Islet precursor cell (in vitro differentiated cells): Measurements from ENCODE around the gene TFAP2E.

Experiments used
- DNase-seq: peaks from one replicate; pipeline ENCODE4 v3.0.0-alpha.2; 2018

TFAP2E gene

DNA sequence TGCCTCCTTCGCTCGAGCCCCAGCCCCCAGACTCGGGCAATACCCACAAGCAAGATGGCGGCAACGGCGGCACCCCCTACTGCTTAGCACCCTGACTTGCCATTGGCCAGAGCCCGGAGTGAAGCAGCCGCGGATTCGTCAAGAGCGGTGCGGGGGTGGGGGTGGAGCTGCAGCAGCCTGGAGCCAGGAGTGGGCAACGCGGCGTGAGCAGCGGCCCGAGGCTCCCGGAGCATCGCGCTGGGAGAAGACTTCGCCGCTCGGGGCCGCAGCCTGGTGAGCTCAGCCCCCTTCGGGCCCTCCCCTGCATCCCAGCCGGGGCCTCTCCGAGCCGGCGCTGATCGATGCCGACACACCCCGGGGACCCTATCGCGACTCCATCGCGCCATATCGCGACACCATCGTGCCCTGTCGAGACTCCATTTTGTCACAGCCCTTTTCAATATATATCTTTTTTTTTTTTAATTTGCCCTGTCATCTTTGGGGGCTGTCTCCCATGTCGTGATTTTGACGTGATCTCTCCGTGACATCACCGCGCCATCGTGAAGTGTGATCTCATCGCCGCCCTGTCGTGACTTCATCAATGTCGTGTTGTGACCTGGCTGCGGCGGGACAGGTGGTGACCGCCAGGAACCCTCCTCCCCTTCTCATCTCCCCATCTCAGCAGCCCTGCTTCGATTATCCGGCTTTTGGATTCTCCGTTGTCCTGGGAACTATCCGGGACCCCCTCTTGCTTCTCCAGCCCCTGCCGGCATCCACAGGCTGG is 15.3 kb upstream of the TFAP2E start, which contains the start of gene NCDN:
TSS of gene NCDN (plus strand) at position 189 of the 763 bp plus-strand sequence. CDS start at position 581, 392 bp downstream.
- peak; percentile 99 for DNase-seq

DNA sequence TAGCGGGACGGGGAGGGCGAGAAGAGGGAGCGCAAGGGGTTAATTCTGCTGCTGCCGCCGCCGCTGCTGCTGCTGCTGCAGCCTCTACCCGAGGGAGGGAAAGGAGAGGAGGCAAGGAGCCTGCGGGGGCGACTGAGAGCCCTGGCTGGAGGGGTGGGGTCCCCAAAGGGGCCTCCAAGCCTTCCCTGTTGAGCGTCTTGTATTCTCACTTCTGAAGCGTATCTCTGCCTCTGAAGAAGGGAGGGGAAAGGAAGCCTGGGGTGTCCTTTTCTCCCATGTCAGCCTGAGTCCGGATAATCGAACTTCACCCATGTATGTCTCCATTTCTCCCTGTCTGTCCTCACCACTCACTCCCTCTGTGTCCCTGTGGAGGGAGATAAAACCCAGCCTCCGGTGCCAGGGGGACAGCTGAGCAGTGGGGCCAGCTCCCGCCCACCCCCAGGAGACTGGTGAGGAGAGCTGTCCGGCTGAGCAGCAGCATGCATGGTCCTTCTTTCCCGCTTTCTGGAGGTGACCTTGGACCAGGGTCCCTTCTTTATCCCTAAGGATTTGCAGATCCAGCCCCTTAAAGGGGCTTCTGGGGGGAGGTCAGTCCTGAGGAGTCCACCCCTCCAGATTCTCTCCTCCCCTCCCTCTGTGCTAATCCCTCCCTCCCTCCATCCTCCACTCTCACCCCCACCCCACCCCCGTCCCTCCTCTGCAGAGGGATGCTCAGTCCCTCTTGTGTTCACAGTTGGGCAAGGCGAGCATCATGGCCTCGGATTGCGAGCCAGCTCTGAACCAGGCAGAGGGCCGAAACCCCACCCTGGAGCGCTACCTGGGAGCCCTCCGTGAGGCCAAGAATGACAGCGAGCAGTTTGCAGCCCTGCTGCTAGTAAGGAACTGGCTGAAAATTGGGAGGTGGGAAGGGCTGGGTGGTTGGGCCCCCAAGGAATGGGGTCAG is 14.5 kb upstream of the TFAP2E start:
- DNase-seq: peak; percentile 65

DNA sequence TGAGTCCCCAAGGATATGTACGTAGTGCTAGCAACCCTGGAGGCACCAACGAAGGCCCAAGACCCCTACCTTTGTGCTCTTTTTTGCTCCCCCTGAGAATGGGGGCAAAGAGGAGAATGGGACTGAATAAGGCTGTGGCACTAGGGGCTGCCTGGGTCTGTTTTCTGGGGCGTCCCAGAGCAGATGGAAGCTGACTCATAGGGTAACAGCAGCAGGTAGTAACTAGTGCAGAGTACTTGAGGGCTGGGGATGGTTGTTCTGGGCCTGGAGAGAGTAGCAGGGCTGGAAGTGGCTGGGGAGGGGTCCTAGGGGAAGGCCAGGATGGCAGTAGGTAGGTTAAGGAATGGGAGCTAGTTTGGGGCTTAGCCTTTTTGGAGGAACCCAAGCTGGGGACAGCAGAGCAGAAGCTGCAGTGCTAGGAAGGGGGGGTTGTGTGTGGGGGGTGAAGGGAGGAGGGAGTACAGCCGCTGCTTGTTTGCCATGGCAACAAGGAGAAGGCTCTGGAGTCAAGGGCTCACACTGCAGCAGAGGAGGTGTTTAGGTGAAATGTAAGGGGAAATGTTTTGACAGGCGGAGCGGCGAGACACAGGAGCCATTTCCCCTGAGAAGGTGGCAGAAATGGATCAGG is 13.7 kb upstream of the TFAP2E start:
- DNase-seq: no peak

- no peak for DNase-seq
These were observed 12.6 kb upstream of the TFAP2E start for GRCh38 chr1:35560256-35561225.

DNA sequence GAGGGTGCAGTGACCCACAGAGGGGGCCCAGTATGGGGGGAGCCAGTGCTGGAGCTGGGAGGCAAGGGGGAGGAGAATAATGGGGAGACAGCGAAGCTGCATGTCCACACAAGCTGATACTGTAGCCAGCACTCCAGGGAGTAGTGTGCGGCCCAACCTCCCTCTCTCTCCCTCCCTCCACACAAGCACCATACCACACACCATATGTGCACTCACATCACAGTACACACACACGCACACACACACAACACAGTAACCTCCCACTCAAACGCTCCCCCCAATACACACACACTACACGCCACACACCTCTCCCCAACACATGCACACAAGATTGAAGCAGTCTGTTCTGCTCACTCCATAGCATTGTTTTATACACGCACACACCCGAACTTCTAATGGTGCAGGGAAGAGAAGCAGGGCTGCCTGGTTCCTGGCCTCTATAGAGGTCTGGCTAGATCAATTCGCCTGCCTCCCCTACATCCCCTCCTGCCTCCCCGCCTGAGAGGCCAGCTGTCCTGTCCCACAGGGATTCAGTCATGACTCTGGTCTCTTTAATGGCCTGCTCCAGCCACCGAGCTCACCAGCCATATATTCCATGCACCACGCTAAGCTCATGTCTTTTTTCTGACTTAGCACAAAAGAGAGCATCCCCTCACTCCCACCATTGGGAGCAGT is 11.7 kb upstream of the TFAP2E start:
- no peak for DNase-seq

GRCh38 chr1:35561972-35562680 is 11.0 kb upstream of the TFAP2E start:
- DNase-seq: no peak

DNA sequence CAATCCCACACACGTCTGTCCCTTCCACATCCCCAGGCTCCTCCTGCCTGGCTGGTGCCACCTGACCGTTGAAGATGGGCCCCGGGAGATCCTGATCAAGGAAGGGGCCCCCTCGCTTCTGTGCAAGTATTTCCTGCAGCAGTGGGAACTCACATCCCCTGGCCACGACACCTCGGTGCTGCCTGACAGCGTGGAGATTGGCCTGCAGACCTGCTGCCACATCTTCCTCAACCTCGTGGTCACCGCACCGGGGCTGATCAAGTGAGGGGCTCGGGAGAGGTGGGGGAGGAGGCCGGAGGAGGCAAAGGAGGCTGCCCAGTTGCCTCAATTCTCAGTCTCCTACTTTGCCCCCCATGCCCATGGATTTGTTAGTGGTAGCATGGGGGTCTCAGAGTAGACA is 9.9 kb upstream of the TFAP2E start:
- DNase-seq: no peak

DNA sequence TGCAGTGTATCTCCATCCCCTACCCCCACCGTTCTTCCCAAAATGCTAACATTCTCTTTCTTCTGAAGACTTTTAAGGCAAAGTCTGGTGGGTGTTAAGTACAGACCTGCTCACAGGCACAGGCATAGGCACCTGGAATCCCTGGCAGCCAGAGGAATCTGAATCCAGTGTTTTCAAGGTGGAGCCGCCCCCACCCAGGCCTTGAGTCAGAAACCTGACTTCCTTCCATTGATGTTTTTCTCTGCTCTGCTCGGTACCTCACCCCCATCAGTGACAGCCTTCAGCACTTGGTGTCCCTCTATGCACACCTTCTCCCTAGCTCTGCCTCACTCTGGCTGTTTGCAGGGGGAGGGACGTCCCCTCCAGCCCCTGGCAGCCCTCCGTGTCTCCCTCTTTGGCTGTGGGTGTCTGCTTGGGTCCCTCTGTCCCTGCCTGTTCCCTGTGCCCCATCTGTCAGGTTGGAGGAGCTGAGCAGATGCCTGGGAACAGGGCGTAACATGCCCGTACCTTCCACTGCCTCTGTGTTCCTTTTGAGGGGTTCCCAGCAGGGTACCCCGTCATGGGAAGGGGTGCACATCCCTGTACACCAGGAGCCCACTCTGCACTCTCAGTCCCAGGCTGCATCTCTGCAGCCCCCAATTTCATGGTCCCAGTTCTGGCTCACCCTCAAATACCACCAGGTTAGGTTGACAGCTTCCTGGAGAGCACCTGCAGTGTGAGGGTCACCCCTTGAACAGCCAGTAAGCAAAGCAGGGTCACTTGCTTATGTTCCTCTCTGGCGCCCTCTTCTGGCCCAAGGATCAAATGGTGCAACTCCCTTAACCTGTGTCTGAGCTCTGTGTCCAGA is 8.9 kb upstream of the TFAP2E start:
- DNase-seq: peak; percentile 93

DNA sequence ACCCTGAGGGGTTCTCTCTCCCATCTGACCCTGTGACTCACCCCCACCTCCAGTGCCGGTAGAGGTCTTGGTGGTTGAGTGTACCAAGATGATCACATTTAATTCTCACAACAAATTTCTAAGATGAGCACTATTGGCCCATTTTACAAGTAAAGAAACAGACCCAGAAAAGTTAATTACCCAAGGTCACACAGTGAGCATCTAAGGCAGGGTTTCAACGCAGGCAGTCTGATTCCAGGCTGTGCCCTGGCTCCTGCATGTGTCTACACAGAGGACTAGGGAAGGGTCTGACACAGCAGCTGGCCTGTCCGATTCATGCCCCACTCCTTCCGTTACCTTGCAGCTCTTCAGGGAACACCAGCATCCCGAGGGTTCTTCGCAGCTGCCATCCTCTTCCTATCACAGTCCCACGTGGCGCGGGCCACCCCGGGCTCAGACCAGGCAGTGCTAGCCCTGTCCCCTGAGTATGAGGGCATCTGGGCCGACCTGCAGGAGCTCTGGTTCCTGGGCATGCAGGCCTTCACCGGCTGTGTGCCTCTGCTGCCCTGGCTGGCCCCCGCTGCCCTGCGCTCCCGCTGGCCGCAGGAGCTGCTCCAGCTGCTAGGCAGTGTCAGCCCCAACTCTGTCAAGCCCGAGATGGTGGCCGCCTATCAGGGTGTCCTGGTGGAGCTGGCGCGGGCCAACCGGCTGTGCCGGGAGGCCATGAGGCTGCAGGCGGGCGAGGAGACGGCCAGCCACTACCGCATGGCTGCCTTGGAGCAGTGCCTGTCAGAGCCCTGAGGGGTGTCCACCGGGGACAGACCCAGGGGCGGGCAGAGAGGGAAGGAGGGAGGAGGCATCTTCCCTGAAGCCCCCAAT is 8.0 kb upstream of the TFAP2E start:
- DNase-seq: no peak

GRCh38 chr1:35565742-35566133 is 7.4 kb upstream of the TFAP2E start:
- no peak for DNase-seq

DNA sequence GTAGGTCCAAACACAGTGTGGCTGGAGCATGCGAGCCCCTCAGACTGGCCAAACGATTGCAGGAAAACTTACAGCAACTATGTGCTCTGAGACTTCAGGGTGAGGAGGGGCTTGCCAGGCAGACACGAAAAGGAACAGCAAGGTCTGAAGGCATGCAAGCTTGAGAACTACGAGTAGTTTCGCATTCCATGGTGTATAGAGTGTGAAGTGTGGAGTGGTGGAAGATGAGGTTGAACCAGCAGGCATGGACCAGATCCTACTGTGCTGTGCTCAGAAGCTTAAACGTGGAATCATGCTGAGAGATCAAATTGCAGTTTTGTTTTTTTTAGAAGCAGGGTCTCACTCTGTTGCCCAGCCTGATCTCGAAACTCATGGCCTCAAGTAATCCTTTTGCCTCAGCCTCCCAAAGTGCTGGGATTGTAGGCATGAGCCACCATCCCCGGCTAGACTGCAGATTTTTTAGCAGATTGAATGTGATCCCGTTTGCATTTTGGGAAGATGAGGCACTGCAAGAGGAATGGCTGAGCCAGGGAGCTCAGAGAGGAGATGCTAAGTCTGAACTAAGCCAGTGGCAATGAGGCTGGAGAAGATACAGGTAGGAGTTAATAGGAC is 5.1 kb upstream of the TFAP2E start:
- DNase-seq: peak; percentile 58

DNA sequence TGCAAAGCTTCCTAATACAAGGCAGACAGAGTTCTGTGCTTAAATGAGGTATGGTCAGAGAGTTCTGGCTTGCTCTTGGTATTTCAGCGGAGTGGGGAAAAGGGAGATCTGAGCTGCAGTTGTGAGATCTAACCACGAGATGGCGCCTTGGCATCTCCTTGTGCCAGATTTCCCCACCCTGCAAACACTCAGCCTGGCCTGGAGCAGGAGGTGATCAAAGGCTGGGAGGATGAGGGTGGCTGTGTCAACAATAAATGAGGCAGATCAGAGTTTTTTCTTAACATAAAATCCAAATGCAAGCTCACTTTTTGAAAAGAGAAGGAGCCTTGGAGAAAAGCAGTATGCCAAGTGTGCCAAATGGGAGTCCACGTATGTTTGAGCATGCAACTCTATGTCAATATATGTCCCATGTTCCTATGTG is 4.1 kb upstream of the TFAP2E start:
- peak; percentile 87 for DNase-seq

DNA sequence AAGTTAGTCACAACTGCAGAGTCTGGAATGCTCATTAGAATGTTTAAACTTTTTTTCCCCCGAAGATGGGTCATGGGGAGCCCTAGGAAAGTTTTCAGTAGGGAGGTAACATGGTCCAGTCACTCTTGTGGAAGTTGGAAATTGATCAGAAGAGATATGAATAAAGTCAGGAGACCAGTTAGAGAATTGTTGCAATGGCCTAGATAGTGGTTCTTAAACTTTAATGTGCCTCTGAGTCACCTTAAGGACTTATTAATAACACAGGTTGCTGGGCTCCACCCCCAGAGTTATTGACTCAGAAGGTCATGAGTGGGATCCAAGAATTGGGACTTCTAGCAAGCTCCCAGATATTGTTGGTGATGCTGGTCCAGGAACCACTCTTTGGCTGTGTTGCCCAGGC is 3.2 kb upstream of the TFAP2E start:
- DNase-seq: peak; percentile 46

DNA sequence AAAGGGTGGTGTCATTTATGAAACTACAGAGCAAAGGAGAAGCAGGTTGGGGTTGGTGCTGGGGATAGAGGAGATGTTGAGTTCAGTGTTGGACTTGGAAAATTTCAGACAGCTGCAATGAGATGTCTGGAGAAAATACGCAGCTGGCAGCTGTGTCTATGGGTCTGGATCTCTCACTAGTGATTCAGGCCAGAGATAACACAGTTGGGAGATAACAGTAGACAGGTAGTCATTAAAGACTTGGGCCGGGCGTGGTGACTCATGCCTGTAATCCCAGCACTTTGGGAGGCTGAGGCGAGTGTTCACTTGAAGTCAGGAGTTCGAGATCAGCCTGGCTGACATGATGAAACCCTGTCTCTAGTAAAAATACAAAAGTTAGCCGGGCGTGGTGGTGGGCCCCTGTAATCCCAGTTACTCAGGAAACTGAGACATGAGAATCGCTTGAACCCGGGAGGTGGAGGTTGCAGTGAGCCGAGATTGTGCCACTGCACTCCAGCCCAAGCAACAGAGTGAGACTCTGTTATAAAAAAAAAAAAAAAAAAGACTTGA is 2.5 kb upstream of the TFAP2E start:
- peak; percentile 87 for DNase-seq

DNA sequence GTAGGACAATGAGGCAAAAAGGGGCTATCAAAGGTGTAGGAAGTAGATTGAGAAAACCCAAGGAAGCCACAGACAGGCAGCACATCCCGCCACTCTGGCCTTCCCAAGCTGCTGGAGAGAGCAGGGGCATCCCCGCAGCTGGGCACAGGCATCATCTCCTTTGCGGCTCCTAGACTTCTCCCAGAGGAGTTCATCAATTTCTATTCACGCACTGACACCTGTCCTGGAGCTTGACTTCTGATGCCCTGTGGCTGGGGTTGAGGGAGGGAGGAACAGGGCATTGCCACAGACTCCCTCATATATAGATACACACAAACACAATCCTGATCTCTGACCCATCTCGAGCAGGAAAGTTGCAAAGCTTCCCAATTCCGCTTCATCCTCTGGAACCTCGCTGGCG is 1.9 kb upstream of the TFAP2E start:
- DNase-seq: no peak

DNA sequence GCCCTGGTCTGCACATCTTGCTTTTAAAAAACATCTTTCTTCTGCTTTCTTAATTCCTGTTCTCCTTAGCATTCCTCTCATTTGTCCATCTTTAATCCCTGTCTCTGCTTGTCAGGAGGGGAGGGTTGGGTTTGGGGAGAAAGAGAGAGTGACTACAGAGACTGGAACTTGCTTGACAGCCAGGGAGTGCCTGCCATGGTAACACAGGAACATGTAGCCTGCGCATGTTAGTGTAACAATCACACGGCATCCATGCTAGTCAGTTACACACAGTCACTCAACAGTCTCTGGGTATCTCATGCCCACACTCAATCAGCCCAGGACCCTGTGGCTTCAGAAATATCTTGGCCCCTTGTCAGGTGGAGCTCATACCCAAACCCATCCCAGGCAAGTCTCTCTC is 818 bp upstream of the TFAP2E start:
- peak; percentile 55 for DNase-seq

DNA sequence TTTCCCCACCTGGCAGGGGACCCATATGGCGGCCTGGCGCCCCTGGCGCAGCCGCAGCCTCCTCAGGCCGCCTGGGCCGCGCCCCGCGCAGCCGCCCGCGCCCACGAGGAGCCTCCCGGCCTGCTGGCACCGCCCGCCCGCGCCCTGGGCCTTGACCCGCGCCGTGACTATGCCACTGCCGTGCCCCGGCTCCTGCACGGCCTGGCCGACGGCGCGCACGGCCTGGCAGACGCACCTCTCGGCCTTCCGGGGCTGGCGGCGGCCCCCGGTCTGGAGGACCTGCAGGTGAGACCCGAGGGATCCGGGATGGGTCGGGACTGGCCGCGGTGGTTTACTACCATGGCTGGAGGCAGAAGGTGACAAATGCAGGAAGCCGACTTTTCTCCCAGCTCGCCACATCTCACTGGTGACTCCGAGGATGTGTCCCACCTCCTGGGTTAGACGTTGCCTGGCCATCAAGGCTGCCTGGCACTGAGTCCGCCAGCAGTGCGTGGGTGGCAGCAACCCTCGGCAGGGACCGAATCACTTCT is 1.1 kb downstream of the TFAP2E start:
- DNase-seq: peak; percentile 59
